Bone marrow (tissue), 2 donors: ENCODE measurements around the gene EME1.
"Not testable (repeated sequence)": the region's sequence is repeated elsewhere in the genome, so short reads cannot be mapped to it uniquely, and the experiment has no call there.

ENCODE experiments used
- DNase-seq, 2 donors: peaks; one replicate each; lab custom pipeline; 2025; lab: John Stamatoyannopoulos, UW

Gene EME1

GRCh38 chr17:50393700-50394099 is 20.7 kb downstream of the EME1 start:
- DNase-seq, result no peak

GRCh38 chr17:50394711-50395110 is 21.7 kb downstream of the EME1 start:
- DNase-seq, result no peak

- no peak for DNase-seq
Observed at GRCh38 chr17:50396261-50397110, 23.5 kb downstream of the EME1 start.

- DNase-seq, result peak; percentile 73 to 78
Observed at GRCh38 chr17:50397111-50397918, 24.3 kb downstream of the EME1 start, which contains the start of gene LRRC59. LRRC59 (minus strand) TSS chr17:50397523; CDS start chr17:50397317, 206 bp downstream.

- no peak for DNase-seq
Observed at GRCh38 chr17:50397919-50398285, 24.9 kb downstream of the EME1 start.

GRCh38 chr17:50398672-50399071 is 25.6 kb downstream of the EME1 start:
- DNase-seq, result not testable (repeated sequence)

GRCh38 chr17:50399591-50399990 is 26.6 kb downstream of the EME1 start:
- DNase-seq, result not testable (repeated sequence)

- DNase-seq, result not testable (repeated sequence)
Observed at GRCh38 chr17:50405351-50405750, 32.3 kb downstream of the EME1 start.

- no peak for DNase-seq
Observed at GRCh38 chr17:50406578-50406977, 33.5 kb downstream of the EME1 start.

GRCh38 chr17:50407921-50408320 is 34.9 kb downstream of the EME1 start:
- DNase-seq, result no peak

GRCh38 chr17:50412188-50412732 is 39.2 kb downstream of the EME1 start:
- DNase-seq, result no peak

GRCh38 chr17:50414808-50415207 is 41.8 kb downstream of the EME1 start:
- no peak for DNase-seq

- not testable (repeated sequence) for DNase-seq
Observed at GRCh38 chr17:50419577-50419976, 46.5 kb downstream of the EME1 start.

- no peak for DNase-seq
Observed at GRCh38 chr17:50420419-50421112, 47.5 kb downstream of the EME1 start.

- DNase-seq, result peak in 1 of 2 donors; percentile 47
Observed at GRCh38 chr17:50421308-50422051, 48.5 kb downstream of the EME1 start.

- DNase-seq, result no peak
Observed at GRCh38 chr17:50422738-50423137, 49.7 kb downstream of the EME1 start.

- no peak for DNase-seq
Observed at GRCh38 chr17:50423553-50424159, 50.6 kb downstream of the EME1 start.

- DNase-seq, result no peak
Observed at GRCh38 chr17:50424246-50424995, 51.4 kb downstream of the EME1 start.

GRCh38 chr17:50424996-50425681 is 52.1 kb downstream of the EME1 start:
- DNase-seq, result no peak
